Epidermal melanocyte (primary cell): ENCODE data around the gene DMAC2.
A peak's percentile ranks its signal among the peaks of the same experiment; 100 is the strongest.
"Not testable (repeated sequence)": the region's sequence is repeated elsewhere in the genome, so short reads cannot be mapped to it uniquely, and the experiment has no call there.

Experiments
- DNase-seq: peaks from one replicate; pipeline ENCODE4 v3.0.0; 2011; ENCODE audit warnings: low spot score; ENCODE audit not compliant: insufficient read length

Gene DMAC2

DNA sequence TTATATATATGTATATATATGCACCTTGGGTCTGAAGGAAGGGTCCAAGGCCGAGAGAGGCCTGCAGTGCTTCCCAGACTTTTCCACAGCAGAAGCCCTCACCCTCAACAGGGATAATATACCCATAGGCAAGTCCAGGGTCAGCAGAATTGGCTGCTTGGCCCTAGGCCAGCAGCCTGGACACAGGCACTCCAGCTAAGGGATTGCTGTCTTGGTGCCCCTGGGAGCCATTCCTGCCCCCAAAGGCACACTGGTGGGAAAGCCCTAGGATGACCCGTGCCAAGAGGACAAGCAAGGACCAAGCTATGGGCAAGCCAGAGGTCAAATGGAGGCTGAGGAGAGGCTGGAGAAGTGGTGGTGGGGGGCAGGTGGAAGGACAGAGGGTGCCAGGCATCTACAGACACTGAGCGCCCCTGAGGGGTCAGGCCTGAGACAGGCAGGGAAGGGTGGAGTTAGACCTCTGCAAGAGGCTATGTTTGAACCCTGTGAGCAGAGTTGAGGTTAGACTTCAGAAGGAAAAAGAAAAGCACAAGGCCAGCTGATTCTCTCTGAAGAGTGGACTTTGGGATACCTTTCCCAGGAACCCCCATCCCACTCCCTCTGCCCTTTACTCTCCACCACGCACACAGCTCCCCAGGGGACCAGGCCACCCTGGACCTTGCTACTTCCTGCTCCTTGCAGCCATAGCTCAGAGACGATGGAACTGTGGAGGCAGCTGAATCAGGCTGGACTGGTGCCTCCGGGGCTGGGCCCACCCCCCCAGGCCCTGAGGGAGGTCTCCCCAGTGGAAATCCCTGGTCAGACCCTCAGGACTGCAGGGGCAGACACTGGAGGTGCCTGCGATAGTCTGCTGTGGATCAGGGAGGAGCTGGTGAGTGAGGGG is 3.0 kb upstream of the DMAC2 start, which contains the start of gene ERICH4:
Gene ERICH4, plus strand, starts transcription at position 684 of the 883 bp plus-strand sequence. Its CDS starts 14 bp downstream, at position 698.
- no peak for DNase-seq

DNA sequence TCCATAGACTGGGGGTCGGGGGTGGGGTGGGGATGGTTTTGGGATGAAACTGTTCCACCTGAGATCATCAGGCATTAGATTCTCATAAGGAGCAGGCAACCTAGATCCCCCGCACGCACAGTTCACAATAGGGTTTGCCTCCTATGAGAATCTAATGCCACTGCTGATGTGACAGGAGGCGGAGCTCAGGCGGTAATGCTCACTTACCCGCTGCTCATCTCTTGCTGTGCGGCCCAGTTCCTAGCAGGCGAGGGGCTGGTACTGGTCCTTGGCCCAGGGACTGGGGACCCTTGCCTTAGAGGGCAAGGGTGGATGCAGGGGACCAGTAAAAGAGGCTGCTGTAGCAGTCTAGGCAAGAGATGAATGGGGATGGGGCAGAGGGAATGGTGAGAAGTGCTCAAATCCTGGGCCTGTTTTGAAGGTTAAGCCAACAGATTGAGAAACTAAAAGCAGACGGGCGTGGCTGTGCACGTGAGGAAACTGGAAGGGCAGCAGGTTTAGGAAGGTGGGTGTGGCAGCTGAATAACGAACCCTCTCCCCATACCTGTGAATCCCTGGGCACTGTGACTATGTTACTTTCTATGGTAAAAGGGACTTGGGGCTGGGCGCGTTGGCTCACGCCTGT is 1.7 kb upstream of the DMAC2 start:
- no peak for DNase-seq

DNA sequence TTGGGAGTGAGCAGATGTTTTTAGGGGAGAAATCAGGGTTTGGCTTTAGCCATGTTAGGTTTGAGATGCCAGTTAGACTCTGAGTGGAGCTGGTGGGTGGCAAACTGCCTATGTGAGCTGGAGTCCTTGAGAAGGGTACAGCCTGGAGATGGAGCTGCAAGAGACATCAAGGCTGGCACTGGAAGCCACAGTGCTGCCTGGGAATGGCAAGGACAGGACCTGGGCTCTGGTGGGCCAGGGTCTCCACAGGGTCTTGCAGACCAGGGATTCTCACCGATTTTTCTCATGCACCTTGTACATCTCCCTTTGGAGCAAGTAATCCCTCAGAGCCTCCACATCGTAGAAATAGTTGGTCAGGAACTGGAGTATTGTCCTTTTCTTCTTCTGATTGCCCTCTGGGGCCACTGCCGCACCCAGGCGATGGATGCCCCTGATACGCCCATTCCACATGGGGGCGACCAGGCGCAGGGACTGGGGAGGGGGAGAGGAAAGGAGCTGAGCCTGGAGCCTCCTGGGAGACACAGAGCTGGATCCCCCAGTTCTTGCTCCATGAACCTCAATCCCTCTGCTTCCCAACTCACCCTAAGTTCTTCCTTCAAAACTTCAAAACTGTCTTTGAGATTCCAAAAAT is 1.7 kb downstream of the DMAC2 start:
- no peak for DNase-seq

GRCh38 chr19:41436674-41436951 is 3.1 kb downstream of the DMAC2 start:
- no peak for DNase-seq

DNA sequence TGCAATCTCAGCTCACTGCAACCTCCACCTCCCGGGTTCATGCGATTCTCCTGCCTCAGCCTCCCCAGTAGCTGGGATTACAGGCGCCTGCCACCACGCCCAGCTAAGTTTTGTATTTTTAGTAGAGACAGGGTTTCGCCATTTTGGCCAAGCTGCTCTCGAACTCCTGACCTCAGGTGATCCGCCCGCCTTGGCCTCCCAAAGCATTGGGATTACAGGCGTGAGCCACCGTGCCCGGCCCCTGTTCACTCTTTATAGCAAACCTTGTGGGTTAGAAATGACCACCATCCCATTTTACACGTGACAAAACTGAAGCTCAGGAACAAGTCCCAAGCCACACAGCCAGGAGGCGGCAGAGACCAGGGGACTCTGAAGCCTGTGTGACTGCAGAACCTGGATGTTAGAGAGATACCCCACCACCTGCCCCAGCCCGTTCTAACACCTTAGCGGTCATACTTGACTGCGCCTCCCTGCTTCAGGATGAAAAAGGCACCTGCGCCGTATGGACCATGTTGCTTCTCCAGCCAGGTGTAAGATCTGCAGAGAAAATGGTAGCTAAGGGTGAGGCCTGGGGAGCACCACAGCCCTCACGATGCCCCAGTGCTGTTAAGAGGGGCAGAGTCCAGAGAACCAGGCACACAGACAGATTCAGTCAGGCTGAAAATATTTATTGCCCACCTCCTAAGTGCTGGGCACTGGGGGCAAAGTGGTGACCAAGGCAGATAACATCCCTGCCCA is 3.6 kb downstream of the DMAC2 start:
- DNase-seq = no peak

GRCh38 chr19:41435376-41435775 is 4.3 kb downstream of the DMAC2 start:
- DNase-seq = not testable (repeated sequence)

GRCh38 chr19:41434450-41434849 is 5.3 kb downstream of the DMAC2 start:
- DNase-seq = no peak

- no peak for DNase-seq
Observed at GRCh38 chr19:41433171-41433570, 6.5 kb downstream of the DMAC2 start.

- no peak for DNase-seq
Observed at GRCh38 chr19:41431426-41432386, 8.0 kb downstream of the DMAC2 start.

DNA sequence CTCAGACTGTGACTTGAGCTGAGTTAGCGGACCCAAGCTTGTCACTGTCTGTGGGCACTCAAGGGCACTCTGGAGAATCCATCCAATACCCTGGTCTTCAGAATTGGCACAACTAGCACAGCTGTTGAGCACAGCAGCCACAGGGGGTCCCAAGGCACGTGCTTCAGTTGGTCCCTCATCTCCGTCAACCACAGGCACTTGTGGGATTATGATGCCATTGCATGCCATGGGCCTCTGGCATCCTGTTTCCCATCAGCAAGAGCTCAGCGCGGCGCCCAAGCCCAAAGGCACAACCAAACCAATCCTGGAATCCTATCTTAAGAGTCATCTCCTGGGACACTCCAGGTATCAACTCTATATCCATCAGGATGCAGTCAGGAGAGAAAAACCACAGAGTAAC is 8.8 kb downstream of the DMAC2 start:
- DNase-seq = no peak

DNA sequence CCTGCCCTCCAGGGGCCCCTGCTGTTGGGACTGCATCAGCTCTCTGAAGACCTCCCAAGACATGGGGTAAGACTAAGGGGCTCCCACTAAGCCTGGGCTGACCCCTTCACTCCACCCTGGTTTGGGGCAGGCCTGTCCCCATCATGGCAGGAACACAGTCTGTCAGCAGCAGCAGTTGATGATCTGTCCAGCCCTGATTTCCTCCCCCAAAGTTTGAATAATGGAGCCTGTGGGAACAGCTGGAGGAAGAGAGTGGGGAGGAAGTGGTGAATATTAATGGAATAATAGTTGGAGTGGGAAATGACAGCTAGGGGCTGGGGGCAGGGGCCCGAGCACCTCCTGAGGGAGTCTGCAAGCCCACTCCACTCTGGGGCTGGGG is 11.2 kb downstream of the DMAC2 start:
- no peak for DNase-seq

DNA sequence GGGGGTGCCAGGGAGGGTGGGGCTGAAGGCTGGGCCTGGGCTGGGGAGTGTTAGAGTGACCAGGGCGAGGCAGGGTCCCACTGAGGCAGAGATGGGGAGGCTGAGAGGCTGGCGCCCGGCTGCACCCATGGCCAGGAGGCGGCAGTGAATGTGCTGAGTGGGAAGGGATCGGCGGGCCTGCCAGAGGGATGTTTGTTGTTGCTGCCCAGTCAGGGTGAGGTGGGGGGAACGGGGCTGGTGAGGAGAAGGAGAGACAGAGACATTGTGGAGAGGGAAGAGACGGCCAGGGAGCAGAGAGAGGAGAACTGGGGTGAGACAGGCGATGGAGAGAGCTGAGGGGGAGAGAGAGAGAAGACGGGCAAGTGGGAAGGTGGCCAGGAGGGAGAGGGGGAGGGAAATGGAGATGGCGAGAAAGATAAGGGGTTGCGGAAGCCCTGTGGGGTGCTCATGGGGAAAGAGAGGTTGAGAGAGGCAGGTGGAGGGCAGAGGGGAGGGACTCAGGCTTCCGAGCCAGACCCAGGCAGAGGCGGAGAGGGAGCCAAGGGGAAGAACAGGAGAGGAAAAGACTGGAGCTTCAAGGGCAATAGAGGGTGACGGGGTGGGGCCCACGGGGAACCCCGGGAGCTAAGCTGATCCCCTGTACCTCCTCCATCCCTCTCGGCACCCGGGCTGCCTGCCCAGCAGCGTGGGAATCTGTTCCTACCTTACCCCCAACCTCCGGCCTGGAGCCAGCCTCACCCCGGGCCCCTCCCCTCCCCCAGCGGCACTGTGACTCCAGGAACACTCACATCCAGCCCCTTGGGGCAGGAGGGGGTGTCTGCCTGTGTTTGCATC is 11.8 kb downstream of the DMAC2 start:
- DNase-seq = no peak

DNA sequence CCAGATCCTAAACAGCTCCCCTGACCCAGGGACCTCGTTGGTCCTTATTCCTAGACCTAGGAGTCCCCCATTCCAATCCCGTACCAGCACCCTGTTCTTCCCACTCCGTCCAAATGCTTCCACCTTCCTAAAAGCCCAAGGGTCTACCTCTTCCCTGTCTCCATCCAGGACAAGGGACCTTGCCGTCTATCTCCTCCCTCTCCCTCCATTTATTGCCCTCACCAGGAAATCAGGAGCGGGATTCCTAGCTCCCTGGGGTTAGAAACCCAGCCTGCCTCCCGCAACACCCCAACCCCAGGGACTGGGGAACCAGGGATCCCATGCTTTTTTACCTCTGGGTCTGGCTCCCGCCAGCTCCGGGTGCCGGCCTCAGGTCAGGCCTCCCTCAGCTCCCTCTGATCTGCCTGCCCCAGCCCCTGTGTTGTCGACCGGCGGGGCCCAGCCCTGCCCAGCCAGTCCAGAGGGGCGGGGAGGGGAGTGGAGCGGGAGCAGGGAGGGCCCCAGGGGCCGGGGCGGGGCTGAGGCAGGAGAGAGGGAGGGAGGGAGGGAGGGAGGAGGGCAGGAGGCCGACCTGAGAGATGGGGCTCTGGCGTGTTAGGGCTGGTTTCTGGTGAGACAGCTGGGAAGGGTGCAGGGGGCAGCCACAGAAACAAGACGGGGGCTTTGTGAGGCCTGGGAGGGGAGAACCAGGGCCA is 12.6 kb downstream of the DMAC2 start, which contains the start of gene B3GNT8:
Gene B3GNT8, minus strand, starts transcription at position 423 of the 695 bp plus-strand sequence. CDS start 596 bp downstream, outside the sequence.
- peak; percentile 77 for DNase-seq

DNA sequence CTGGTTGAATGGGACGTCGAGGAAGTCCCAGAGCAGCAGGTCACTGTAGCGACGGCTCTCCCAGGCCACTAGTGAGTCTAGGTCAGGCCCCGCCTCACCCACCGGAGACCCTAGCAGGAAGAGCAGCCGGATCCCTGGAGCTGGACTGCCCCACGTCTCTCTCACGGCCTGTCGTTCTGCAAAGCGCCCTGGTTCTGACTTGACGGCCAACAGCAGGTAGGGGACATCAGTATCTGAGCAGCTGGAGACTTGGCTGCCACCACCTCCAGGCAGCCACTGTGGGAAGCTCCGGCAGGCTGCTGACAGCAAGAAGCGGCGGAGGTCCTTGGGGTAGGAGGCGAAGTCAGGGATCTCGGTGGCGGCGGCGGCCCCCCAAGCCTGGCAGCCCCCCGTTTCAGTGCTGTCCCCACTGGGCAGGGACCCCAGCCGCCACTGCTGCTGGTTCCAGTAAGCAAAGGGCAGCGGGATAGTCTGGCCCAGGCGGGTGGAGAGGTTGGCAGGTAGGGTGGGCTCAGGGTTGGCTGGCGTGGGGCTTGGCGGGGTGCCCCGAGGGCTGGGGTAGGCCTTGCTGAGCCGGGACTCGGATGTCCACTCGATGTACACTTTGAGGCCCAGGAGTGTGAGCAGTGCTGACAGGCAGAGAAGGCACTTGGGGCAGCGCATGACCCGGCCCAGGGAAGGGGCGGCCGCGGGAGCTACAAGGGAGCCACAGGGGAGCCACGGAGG is 13.4 kb downstream of the DMAC2 start:
- DNase-seq = no peak

- no peak for DNase-seq
Observed at GRCh38 chr19:41425174-41426115, 14.3 kb downstream of the DMAC2 start.

- DNase-seq = no peak
Observed at GRCh38 chr19:41424335-41425173, 15.2 kb downstream of the DMAC2 start.
